Fibroblast of gingiva (primary cell): ENCODE data around the gene TYRO3.
"Not testable (repeated sequence)": the region's sequence is repeated elsewhere in the genome, so short reads cannot be mapped to it uniquely, and the experiment has no call there.

Source experiments
- DNase-seq: peaks from one replicate; pipeline ENCODE4 v3.0.0-alpha.2; 2011; ENCODE audit warnings: low read depth

Gene TYRO3

DNA sequence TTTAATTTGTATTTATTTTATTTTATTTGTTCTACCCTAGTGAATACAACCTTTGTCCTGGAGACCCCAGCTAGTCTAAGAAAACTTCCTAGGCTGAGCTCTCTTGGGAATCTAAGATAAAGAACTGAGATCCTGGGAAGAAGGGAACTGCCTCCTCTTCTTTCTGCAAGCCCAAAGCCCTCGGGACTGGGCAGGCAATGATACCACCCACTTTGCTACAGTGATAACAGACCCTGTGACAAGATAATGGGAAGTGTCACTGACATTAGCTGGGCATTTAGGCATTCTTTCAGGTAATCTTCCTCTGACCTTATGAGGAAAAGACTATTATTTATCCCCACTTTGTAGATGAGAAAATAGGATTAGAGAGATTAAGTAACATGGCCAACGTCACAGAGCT is 15.1 kb downstream of the TYRO3 start:
- DNase-seq, result no peak

DNA sequence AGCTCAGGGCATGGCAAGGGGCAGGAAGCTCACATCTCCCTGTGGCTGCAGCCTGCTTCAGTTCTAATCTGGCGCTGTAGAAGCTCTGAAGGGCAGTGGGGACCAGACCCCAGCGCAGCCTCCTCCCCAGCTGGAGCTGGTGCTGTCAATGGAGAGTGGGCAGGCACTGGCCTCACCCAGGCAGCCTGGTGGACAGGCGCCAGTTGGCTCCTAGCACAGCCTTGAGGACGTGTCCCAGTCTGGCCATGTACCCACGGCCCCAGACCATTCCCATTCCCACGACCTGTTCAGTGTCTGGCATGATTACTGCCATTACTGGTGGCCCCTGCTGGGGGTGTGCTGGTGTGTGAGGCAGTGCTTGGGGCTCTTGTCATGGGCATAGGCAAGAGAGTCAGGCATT is 16.3 kb downstream of the TYRO3 start:
- DNase-seq, result no peak

GRCh38 chr15:41577863-41578735 is 19.1 kb downstream of the TYRO3 start:
- no peak for DNase-seq

GRCh38 chr15:41578736-41579383 is 19.8 kb downstream of the TYRO3 start:
- no peak for DNase-seq

DNA sequence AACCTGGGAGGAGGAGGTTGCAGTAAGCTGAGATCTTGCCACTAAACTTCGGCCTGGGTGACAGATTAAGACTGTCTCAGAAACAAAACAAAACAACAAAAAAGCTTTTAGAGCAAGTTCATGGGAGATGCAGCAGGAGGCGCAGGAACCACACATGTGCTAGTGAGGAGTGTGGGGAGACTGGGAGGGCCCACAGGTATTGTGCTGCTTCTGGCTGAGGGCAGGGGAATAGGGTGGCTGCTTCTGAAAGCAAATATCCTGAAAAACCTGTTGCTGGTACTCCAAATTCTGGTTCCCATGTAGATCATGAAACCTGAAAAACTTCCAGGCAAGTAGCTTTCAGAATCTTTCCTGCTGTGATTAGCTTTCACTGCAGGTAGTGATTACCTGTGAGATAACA is 22.1 kb downstream of the TYRO3 start:
- DNase-seq, result no peak

DNA sequence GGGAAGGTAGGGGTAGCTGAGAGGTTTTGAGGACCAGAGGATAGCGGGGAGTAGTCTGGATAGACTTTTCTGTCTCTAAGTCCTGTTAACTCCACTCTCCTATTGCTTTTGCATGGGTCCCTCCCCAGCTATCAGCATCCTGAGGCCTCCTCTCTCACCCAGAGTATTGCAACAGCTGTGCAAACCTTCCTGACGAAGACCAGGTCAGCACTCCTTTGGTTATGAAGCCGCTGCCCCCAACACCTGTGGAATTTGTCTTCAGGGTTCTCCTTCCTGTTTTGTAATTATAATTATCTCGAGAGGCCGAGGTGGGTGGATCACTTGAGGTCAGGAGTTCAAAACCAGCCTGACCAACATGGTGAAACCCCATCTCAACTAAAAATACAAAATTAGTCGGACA is 24.8 kb downstream of the TYRO3 start:
- DNase-seq, result no peak

DNA sequence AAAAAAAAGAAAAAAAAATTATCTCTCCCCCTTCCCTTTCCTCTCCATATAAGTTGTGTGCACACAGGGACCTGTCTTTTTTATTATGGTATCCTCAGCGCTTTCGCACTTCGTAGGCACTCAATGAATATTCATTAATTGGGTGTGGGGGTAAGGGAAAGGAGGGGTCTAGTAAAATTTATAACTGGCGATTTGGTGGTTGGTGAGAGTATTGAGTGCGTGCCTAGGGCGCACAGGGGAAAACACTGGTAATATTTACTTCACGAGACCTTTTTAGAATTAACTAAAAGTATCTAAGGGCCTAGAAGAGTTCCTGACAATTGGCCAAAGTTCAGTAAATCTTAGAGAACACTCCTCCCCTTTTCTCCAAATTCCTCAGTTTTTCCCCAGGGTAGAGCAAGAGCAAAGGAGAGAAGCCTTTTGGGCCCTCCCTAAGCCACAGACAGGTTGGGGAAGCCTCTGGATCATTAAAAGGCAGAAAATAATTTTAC is 25.7 kb downstream of the TYRO3 start:
- DNase-seq, result no peak

DNA sequence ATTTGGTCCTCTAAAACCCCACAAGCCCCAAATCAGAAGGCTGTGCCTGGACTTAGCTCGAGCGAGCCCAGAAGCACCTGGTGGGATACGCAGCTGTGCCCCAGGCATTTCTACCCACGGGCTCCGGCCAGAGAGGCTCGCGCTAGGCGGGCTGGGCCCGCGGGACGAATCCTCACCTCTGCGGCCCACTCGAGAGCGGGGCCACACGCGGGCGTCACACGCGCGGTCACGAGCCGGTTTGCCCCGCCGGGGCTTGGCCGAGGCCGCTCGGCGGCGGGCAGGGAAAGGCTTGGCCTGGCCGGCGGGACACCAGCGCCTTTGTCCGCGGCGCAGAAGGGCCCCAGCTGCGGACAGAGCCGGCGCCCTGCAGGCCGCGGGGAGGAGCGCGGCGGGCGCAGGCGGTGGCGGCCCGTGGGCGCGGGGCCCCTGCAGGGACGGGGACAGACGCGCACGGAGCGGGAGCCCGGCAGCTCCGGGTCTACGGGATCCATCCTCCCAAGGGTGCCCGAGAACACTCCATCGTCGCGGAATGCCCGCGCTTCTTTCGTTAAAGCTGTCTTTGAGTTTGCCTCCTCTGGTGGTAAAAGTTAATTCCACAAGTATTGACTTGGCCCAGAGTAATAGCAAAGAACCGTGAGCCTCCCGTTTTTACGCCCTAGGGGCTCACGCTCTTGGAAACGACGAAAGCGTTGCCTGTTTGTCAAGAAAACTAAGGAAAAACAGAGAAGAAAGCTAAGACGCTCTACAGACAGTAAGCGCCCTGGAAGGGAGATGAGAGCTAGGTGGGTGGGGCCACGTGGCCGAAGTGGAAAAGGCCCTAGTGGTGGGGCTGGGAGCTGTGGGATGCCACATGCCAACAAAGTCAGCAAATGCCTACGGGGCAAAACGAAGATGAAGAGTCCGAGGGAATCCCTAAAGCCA is 26.4 kb downstream of the TYRO3 start:
- DNase-seq, result peak; percentile 59

DNA sequence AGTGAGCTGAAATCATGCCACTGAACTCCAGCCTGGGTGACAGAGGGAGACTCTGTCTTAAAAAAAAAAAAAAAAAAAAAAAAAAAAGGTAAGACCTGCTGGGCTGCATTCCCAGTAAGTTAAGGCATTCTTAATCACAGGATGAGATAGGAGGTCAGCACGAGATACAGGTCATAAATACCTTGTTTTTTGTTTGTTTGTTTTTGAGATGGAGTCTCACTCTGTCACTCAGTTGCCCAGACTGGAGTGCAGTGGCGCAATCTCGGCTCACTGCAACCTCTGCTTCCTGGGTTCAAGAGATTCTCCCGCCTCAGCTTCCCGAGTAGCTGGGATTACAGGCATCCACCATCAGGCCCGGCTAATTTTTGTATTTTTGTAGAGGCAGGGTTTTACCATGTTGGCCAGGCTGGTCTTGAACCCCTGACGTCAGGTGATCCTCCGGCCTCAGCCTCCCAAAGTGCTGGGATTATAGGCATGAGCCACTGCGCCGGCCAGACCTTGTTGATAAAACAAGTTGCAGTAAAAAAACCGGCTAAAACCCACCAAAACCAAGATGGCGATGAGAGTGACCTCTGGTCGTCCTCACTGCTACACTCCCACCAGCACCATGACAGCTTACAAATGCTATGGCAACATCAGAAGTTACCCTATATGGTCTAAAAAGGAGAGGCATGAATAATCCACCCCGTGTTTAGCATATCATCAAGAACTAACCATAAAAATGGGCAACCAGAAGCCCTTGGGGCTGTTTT is 27.7 kb downstream of the TYRO3 start:
- DNase-seq, result not testable (repeated sequence)

DNA sequence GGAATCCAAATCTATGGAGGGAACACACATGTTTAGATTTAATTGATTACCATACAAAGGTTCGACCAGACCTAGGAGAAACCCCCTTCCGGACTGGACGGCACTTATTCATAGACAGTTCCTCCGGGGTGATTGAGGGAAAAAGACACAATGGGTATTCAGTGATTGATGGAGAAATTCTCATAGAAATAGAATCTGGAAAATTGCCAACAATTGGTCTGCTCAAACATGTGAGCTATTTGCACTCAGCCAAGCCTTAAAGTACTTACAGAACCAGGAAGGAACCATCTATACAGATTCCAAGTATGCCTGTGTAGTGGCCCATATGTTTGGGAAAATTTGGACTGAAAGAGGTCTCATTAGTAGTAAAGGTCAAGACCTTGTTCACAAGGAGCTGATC is 30.0 kb downstream of the TYRO3 start:
- DNase-seq, result not testable (repeated sequence)

DNA sequence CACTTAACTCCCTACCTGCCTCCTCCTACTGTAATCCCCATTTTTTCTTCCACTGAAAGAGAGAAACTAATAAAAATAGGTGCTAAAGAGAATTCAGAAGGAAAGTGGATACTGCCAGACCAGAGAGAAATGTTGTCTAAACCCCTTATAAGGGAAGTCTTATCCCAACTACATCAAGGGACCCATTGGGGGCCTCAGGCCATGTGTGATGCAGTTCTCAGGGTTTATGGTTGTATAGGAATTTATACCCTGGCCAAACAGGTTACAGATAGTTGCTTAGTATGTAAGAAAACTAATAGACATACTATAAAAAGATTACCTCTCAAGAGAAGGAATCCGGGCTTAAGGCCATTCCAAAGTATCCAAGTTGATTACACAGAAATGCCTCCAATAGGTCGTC is 30.6 kb downstream of the TYRO3 start:
- DNase-seq, result not testable (repeated sequence)

GRCh38 chr15:41591217-41591616 is 32.2 kb downstream of the TYRO3 start:
- DNase-seq, result not testable (repeated sequence)

GRCh38 chr15:41592718-41593117 is 33.7 kb downstream of the TYRO3 start:
- DNase-seq, result not testable (repeated sequence)

DNA sequence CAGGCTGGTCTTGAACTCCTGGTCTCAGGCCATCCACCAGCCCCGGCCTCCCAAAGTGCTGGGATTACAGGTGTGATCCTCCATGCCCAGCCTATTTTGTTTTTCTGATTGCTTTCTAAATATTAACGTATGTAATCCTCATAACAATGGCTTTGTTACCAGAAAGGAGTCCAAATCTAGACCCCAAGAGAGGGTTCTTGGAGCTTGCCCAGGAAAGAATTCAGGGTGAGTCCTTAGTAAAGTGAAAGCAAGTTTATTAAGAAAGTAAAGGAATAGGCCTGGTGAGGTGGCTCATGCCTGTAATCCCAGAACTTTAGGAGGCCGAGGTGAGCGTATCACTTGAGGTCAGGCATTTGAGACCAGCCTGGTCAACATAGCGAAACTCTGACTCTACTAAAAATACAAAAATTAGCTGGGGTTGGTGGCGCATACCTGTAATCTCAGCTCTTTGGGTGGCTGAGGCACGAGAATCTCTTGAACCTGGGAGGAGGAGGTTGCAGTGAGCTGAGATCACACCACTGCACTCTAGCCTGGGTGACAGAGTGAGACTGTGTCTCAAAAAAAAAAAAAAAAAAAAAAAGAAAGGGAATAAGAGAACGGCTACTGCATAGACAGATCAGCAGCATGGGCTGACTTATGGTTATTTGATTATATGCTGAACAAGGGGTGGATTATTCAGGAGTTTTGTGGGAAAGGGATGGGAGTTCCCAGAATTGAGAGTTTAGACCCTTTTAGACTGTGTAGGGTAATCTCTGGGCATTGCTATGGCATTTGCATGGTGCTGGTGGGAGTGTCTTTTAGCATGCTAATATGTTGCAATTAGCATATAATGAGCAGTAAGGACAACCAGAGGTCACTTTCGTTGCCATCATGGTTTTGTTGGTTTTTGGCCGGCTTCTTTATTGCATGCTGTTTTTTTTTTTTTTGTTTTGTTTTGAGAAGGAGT is 36.1 kb downstream of the TYRO3 start:
- no peak for DNase-seq

- no peak for DNase-seq
These were observed 38.0 kb downstream of the TYRO3 start for GRCh38 chr15:41596972-41597371.

DNA sequence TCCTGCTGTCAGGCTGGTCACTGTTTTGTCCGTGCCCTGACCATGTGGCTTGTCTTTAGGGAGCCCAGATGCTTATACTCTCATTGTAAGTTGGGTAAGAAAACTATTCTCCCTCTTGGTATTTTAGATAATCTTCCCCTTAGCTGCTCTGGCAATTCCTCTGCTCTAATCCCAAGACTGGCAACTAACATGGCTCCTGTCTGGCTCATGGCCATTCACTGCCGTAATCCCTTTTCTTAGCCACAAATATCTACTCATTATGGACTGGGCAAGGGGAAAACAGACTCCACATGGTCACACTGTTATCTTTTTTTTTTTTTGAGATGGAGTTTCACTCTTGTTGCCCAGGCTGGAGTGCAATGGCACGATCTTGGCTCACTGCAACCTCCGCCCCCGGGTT is 38.8 kb downstream of the TYRO3 start:
- no peak for DNase-seq

- DNase-seq, result no peak
These were observed 40.0 kb downstream of the TYRO3 start for GRCh38 chr15:41599061-41599460.

GRCh38 chr15:41603411-41603935 is 44.5 kb downstream of the TYRO3 start:
- DNase-seq, result no peak

DNA sequence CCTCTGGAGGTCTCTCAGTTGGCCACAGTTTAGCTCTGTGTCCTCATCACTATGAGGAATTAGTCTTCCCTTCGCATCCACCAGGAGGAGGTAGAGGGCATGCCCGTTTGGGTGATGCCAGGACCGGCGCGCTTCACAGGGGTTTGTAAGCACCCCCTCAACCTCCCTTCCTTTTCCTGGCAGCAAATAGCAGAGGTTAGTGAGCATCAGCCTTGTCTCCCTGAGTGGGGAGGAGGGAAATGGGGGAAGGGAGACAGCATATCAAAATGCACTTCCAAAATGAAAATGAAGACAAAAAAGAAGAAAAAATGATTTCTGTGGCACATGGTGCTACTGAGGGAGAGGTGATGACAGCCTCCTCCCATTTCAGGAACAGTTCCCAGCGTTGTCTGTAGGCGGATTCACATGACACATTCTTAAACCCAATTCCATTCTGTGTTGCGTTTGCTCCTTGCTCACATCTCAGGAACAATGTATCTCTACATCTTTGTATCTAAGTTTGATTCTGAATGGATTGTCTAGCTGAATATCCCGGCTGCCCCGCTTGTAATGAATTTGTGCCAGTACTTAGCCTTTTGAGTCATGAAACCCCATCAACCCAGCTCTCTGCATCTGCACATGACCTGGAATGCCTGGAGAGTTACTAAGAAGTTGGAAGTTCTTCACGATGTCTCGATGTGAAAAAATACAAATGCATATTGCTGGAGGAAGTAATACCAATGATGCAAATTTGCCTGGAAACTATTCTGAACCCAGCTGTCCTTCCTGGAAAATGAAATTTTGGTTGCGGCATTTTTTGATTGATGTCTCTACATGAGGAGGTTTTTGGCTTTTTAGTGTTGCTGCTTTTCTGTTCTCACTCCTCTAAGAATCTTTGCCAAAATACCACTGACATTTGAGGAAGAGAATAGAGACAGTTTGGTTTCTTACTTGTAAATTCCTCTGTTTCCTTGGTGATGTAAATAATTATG is 45.2 kb downstream of the TYRO3 start:
- peak; percentile 69 for DNase-seq
